ENCODE measurements around the gene SGCA. TPM values are rescaled to one million over a fixed set of nuclear protein-coding genes. Genes with fewer than 3 reads are reported as not detected.

The SGCA gene
- total RNA-seq, 4 donors from 2014 or later = 1.9 to 15.1 (median 6.9) TPM

DNA sequence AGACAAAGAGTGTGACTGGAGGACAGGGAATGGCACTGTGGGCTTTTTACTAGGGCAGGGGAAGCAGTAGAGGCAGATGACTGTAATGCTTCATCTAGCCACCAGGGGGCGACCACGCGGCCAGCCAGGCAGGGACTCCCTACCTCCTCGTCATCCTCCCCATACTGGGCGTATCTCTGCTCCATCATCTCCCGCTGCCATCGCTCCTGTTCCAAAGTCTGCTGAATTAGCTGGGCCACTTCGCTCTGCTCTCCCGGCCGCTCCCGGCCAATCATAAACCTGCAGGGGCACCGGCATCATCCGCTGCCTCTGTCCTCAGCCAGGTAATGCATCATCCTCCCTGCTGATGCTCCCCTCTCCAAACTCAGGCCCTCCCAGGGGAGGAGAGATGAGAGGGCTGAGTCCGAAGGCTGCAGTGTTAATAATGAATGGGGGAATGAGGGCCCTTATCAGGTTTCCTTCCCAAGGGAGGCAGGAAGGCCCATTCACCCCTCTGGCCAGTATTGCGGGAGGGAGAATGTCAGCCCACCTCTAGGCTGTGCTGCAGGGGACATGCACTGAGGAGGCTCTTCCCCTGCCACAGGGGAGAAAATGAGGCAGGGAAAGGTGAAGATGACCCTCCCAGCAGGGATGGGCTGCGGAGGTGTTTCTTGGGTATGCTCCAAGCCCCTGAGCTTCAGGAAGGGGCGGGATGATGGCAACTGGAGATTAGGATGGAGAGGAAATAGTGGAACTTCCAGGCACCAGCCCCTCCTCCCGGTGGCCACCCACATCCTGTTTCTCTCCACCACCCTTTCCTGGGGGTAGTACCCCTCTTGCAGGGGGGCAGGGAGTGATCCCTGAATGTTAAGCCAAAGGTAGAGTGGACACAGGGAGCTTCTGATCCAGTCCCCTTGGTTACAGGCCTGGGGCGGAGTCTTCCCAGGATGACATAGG is 25.6 kb upstream of the SGCA start:
- WGBS, 2 donors = 28 to 40% methylated on average over 11 to 13 of the region's 19 CpGs
- TF ChIP-seq POLR2A (IDR thresholded peaks at IDR 0.05) (no peak), CTCF (IDR thresholded peaks at IDR 0.05) (peak; percentile 91 to 97 (median 96))
- Histone ChIP-seq H3K27me3 (no peaks in the 10 kb centered on the region), H3K4me1 (peaks cover 23 to 58% (median 39%) of the 10 kb centered on the region in 3 donors), H3K36me3 (peaks cover 59 to 100% (median 84%) of the 10 kb centered on the region in 3 donors), H3K27ac (peak overlapping the region in 3 of 4 donors; percentile 26 to 54 (median 39)), H3K4me3 (no peak overlapping the region), H3K9me3 (no peaks in the 10 kb centered on the region)
- no peak for DNase-seq
- intact Hi-C loops (cut with DNase I) = no loop called here

DNA sequence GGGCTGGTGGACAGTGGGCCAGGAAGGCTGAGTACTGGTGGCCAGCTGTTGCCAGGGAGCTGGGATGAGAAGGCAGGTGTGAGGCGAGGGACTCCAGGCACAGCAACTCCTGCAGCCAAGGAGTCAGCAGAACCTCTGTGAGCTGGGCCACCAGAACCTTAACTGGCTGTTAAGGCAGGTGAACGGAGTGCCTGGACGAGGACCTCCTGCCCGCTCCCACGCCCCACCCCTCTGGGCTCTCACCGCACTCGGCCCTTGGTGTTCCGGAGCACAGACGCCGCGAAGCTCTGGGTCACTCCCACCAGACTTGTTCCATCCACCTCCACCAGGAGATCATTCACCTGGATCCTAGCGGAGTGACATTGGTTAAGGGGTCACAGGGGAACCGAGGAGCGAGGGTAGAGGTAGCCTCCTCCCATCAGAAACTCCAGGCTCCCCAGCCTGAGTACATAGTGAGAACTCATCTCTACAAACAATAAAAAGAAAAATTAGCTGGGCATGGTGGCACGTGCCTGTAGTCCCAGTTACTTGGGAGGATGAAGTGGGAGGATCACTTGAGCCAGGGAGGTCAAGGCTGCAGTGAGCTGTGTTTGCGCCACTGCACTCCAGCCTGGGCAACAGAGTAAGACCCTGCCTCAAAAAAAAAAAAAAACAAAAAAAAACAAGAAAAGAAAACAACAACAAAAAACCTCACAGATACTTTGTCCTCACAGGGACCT is 24.6 kb upstream of the SGCA start:
- no peaks in the 10 kb centered on the region for H3K9me3 ChIP-seq
- peaks cover 32 to 68% (median 48%) of the 10 kb centered on the region in 3 donors for H3K4me1 ChIP-seq
- peaks cover 50 to 93% (median 74%) of the 10 kb centered on the region in 3 donors for H3K36me3 ChIP-seq
- H3K27me3 ChIP-seq = no peaks in the 10 kb centered on the region
- intact Hi-C loops (cut with DNase I) = no loop called here
- no peak for DNase-seq
- TF ChIP-seq POLR2A (IDR thresholded peaks at IDR 0.05) (no peak), CTCF (IDR thresholded peaks at IDR 0.05) (no peak)
- no peak overlapping the region for H3K4me3 ChIP-seq
- 82 to 86% methylated on average over 3 to 6 of the region's 16 CpGs for WGBS, 2 donors
- peak overlapping the region in 3 of 4 donors; percentile 26 to 54 (median 39) for H3K27ac ChIP-seq

GRCh38 chr17:50141745-50142110 is 24.1 kb upstream of the SGCA start:
- H3K27me3 ChIP-seq = no peaks in the 10 kb centered on the region
- TF ChIP-seq CTCF (IDR thresholded peaks at IDR 0.05) = no peak
- no peak for TF ChIP-seq POLR2A (IDR thresholded peaks at IDR 0.05)
- WGBS, 2 donors = 57 to 68% methylated on average over 7 to 8 of the region's 8 CpGs
- peaks cover 37 to 74% (median 54%) of the 10 kb centered on the region in 3 donors for H3K4me1 ChIP-seq
- no peaks in the 10 kb centered on the region for H3K9me3 ChIP-seq
- H3K4me3 ChIP-seq = no peak overlapping the region
- DNase-seq = no peak
- intact Hi-C loops (cut with DNase I) = no loop called here
- peaks cover 45 to 87% (median 70%) of the 10 kb centered on the region in 3 donors for H3K36me3 ChIP-seq
- peak overlapping the region in 2 of 4 donors; percentile 25 to 39 for H3K27ac ChIP-seq

- no peak overlapping the region for H3K4me3 ChIP-seq
- intact Hi-C loops (cut with DNase I) = no loop called here
- TF ChIP-seq POLR2A (IDR thresholded peaks at IDR 0.05) = no peak
- no peak for TF ChIP-seq CTCF (IDR thresholded peaks at IDR 0.05)
Observed at GRCh38 chr17:50143461-50144176, 22.2 kb upstream of the SGCA start.

More at GRCh38 chr17:50143461-50144176, 22.2 kb upstream of the SGCA start:
- peak overlapping the region in 1 of 4 donors; percentile 95 for H3K27ac ChIP-seq
- no peak for DNase-seq
- no peaks in the 10 kb centered on the region for H3K9me3 ChIP-seq
- H3K36me3 ChIP-seq = peaks cover 32 to 68% (median 51%) of the 10 kb centered on the region in 3 donors
- peaks cover 56 to 92% (median 72%) of the 10 kb centered on the region in 3 donors for H3K4me1 ChIP-seq
- no peaks in the 10 kb centered on the region for H3K27me3 ChIP-seq
- 81 to 89% methylated on average over 7 of the region's 20 CpGs for WGBS, 2 donors

All from esophagus squamous epithelium (tissue), 5 donors.